Heart left ventricle (tissue), 16 donors: ENCODE results near the gene KCNMB4. TPM values are rescaled to one million over a fixed set of nuclear protein-coding genes. Genes with fewer than 3 reads are reported as not detected.

ENCODE experiments used
- ATAC-seq, 4 donors: fragments of 200-7000 bp; cut with Tn5 transposase; one replicate each; pipeline ENCODE4 v1.9.1; 2020 to 2022; ENCODE audit warnings: moderate library complexity in 4 of 4, mild to moderate bottlenecking in 3 of 4, moderate number of reproducible peaks in 1 of 4
- DNase-seq, 5 donors: peaks; one replicate each; pipeline ENCODE4 v3.0.0-alpha.2; 2020
- H3K27ac ChIP-seq, 12 donors: fragments of 200-600 bp; sonication (generic) in 4 of 12; one replicate each; pipeline versions ENCODE4 v1.5.0 to v1.8.0; 2016 to 2022; ENCODE audit warnings: mild to moderate bottlenecking in 2 of 12
- H3K27me3 ChIP-seq, 9 donors: fragments of 200-600 bp; sonication (generic) in 2 of 9; one replicate each; pipeline versions ENCODE4 v1.5.1 to v1.8.0; 2016 to 2022; ENCODE audit warnings: mild to moderate bottlenecking in 3 of 9
- H3K36me3 ChIP-seq, 9 donors: fragments of 200-600 bp; sonication (generic) in 2 of 9; one replicate each; pipeline versions ENCODE4 v1.5.0 to v1.8.0; 2018 to 2022; ENCODE audit warnings: mild to moderate bottlenecking in 2 of 9
- H3K4me1 ChIP-seq, 12 donors: fragments of 200-600 bp; sonication (generic) in 4 of 12; one replicate each; pipeline versions ENCODE4 v1.5.0 to v1.8.0; 2016 to 2022; ENCODE audit warnings: mild to moderate bottlenecking in 3 of 12
- H3K4me3 ChIP-seq, 12 donors: fragments of 200-600 bp; sonication (generic) in 4 of 12; one replicate each; pipeline versions ENCODE4 v1.5.0 to v1.8.0; 2017 to 2022; ENCODE audit warnings: mild to moderate bottlenecking in 9 of 12, moderate library complexity in 4 of 12
- H3K9me3 ChIP-seq, 12 donors: fragments of 200-600 bp; sonication (generic) in 4 of 12; one replicate each; pipeline versions ENCODE4 v1.5.0 to v1.8.0; 2016 to 2022; ENCODE audit warnings: mild to moderate bottlenecking in 1 of 12
- CTCF ChIP-seq, 12 donors: fragments of 200-600 bp; sonication (generic) in 4 of 12; IDR thresholded peaks; one replicate each; pipeline versions ENCODE4 v1.5.0 to v1.8.0; 2018 to 2022; ENCODE audit warnings: antibody characterized with exemption in 12 of 12, mild to moderate bottlenecking in 5 of 12
- POLR2A ChIP-seq, 2 donors: fragments of 450-650 bp; IDR thresholded peaks; one replicate each; pipeline ENCODE4 v1.6.1; 2017; ENCODE audit warnings: antibody characterized with exemption in 2 of 2, mild to moderate bottlenecking in 2 of 2, moderate library complexity in 2 of 2
- WGBS, 4 donors: extraction: QIAGEN DNeasy Blood & Tissue Kit in 2 of 4; methylation state at CpG; one replicate each; pipeline versions ENCODE4 v1.1.5 to v1.1.7; 2013 to 2018; 5-methylcytosine and 5-hydroxymethylcytosine counted together
- intact Hi-C, 10 donors: fragments of 100-400 bp; cut with DNase I; formaldehyde crosslinking; loops; one replicate each; pipeline versions ENCODE4 v1.11.1 to v1.14.2; 2022
- polyA plus RNA-seq, 2 donors: library from polyadenylated mRNA; stranded (reverse); fragments of 200-250 nt; gene quantifications; one replicate each; pipeline ENCODE4 v1.2.3, GENCODE V29; 2013
- total RNA-seq, 9 donors: library from RNA; depleted of rRNA in 2 of 9; stranded (reverse); fragments of >200 nt in 2 of 9; fragmentation: NEBNext Ultra II Directional in 3 of 9; extraction: Animal tissue kit (Norgen Biotek cat#: 25700) in 3 of 9; gene quantifications; one replicate each; pipeline versions ENCODE4 v1.1.0 to v1.2.4, GENCODE V29; 2016 to 2023
- donor health status: ischemic (EF 13 %, LVEDD 7.1; RV severe dilation, severe dysfunction).
- donor health status: healthy with polysubstance abuse.
- donor health status: DM: no; HTN: yes; CAD: no.
- donor health status: DM: no; HTN: no; CAD: no.
- donor health status: ischemic (EF 25% LVEDD 6.9; RV normal size, moderate dysfunction).
- donor health status: ischemic (EF 25% LVEDD 5.7; RV mildly dilated, moderate dysfunction).
- donor health status: healthy.
- donor health status: DM: yes; HTN: yes; CAD: no.
- donor health status: ischemic (EF 35%, LVEDD 5.7; RV mildly dilated, moderate dysfunction).
- donor health status: nonischemic (EF 11% LVEDD 7.7; RV severe dilation, severe dysfunction).
- donor health status: DM: yes; HTN: yes; CAD: no.
- donor health status: PGD.
- donor health status: ischemic (EF 29% LVEDD 5.4; RV normal size, mild dysfunction).
- donor health status: nonischemic (EF 23%, LVEDD 6.1; RV moderate dilation, normal function).

KCNMB4 gene
- total and polyA plus RNA-seq, 11 donors, result 0.96 to 3.6 (median 2.1) TPM

- Histone ChIP-seq H3K4me1 (no peaks in the 10 kb centered on the region), H3K27me3 (no peaks in the 10 kb centered on the region), H3K9me3 (peaks cover 0 to 36% (median 13%) of the 10 kb centered on the region in 12 donors), H3K27ac (no peak overlapping the region), H3K4me3 (no peak overlapping the region), H3K36me3 (no peaks in the 10 kb centered on the region)
- no peak for DNase-seq
- ATAC-seq, result no peak
- TF ChIP-seq CTCF (IDR thresholded peaks at IDR 0.05) (no peak), POLR2A (IDR thresholded peaks at IDR 0.05) (no peak)
- 87 to 94% (median 90%) methylated on average over 13 of the region's 13 CpGs for WGBS, 4 donors
- intact Hi-C loops, result no loop called here
Measured at GRCh38 chr12:70449074-70449752, 83.1 kb downstream of the KCNMB4 start.

- Histone ChIP-seq H3K9me3 (peaks cover 0 to 36% (median 13%) of the 10 kb centered on the region in 12 donors), H3K4me1 (no peaks in the 10 kb centered on the region), H3K27me3 (no peaks in the 10 kb centered on the region), H3K4me3 (no peak overlapping the region), H3K27ac (no peak overlapping the region), H3K36me3 (no peaks in the 10 kb centered on the region)
- no peak for TF ChIP-seq CTCF (IDR thresholded peaks at IDR 0.05)
- no peak for TF ChIP-seq POLR2A (IDR thresholded peaks at IDR 0.05)
- ATAC-seq (no peak), DNase-seq (no peak)
- 84 to 92% (median 89%) methylated on average over 2 of the region's 2 CpGs for WGBS, 4 donors
- intact Hi-C loops, result no loop called here
Measured at GRCh38 chr12:70449753-70450341, 83.8 kb downstream of the KCNMB4 start.

GRCh38 chr12:70451528-70451927 is 85.4 kb downstream of the KCNMB4 start:
- Histone ChIP-seq H3K9me3 (peaks cover 0 to 36% (median 13%) of the 10 kb centered on the region in 12 donors), H3K4me1 (no peaks in the 10 kb centered on the region), H3K4me3 (no peak overlapping the region), H3K27me3 (no peaks in the 10 kb centered on the region), H3K27ac (no peak overlapping the region), H3K36me3 (no peaks in the 10 kb centered on the region)
- no peak for DNase-seq
- intact Hi-C loops, result no loop called here
- 50 to 87% (median 69%) methylated on average over 1 of the region's 1 CpG for WGBS, 4 donors
- ATAC-seq, result no peak
- TF ChIP-seq POLR2A (IDR thresholded peaks at IDR 0.05) (no peak), CTCF (IDR thresholded peaks at IDR 0.05) (no peak)

GRCh38 chr12:70456953-70457352 is 90.9 kb downstream of the KCNMB4 start:
- Histone ChIP-seq H3K4me1 (no peaks in the 10 kb centered on the region), H3K36me3 (no peaks in the 10 kb centered on the region), H3K9me3 (no peaks in the 10 kb centered on the region), H3K27me3 (no peaks in the 10 kb centered on the region), H3K4me3 (no peak overlapping the region), H3K27ac (no peak overlapping the region)
- DNase-seq (no peak), ATAC-seq (no peak)
- intact Hi-C loops, result no loop called here
- TF ChIP-seq CTCF (IDR thresholded peaks at IDR 0.05) (no peak), POLR2A (IDR thresholded peaks at IDR 0.05) (no peak)
